AG09309 (cell line): ENCODE results near the gene SLC45A3.

ENCODE experiments used
- DNase-seq: peaks from one replicate; pipeline ENCODE4 v3.0.0-alpha.2; 2010; ENCODE audit warnings: low read depth
- H3K4me3 ChIP-seq: 2 replicates; pipeline ENCODE4 v1.5.1; 2011; ENCODE audit warnings: mild to moderate bottlenecking, low read depth, low read length, moderate library complexity; ENCODE audit not compliant: control insufficient read depth
- CTCF ChIP-seq: IDR thresholded peaks from 2 replicates; pipeline ENCODE4 v1.5.1; 2011; ENCODE audit warnings: mild to moderate bottlenecking, low read depth, low read length, inconsistent platforms; ENCODE audit not compliant: insufficient read depth, control insufficient read depth; ENCODE audit errors: missing control alignments

Gene SLC45A3

GRCh38 chr1:205692423-205692822 is 12.1 kb upstream of the SLC45A3 start:
- DNase-seq = no peak
- TF ChIP-seq CTCF = no peak
- no peak overlapping the region for H3K4me3 ChIP-seq

GRCh38 chr1:205690122-205690756 is 9.9 kb upstream of the SLC45A3 start:
- TF ChIP-seq CTCF = no peak
- H3K4me3 ChIP-seq = no peak overlapping the region
- DNase-seq = no peak

GRCh38 chr1:205689479-205689878 is 9.2 kb upstream of the SLC45A3 start:
- TF ChIP-seq CTCF = no peak
- no peak overlapping the region for H3K4me3 ChIP-seq
- no peak for DNase-seq

- no peak for TF ChIP-seq CTCF
- H3K4me3 ChIP-seq = no peak overlapping the region
- no peak for DNase-seq
Observed at GRCh38 chr1:205688171-205689080, 8.1 kb upstream of the SLC45A3 start.

GRCh38 chr1:205687242-205687641 is 6.9 kb upstream of the SLC45A3 start:
- no peak for DNase-seq
- TF ChIP-seq CTCF = no peak
- no peak overlapping the region for H3K4me3 ChIP-seq

GRCh38 chr1:205681364-205681763 is 1.1 kb upstream of the SLC45A3 start:
- no peak overlapping the region for H3K4me3 ChIP-seq
- no peak for DNase-seq
- no peak for TF ChIP-seq CTCF
